Activated T-helper 1 cell treated with anti-CD3 and anti-CD28 coated beads, Interleukin-2, amount 50 U/mL, for 16 hours (primary cell): ENCODE measurements around the gene SYT15.
"Not testable (repeated sequence)": the region's sequence is repeated elsewhere in the genome, so short reads cannot be mapped to it uniquely, and the experiment has no call there.

Experiments used
- DNase-seq, 2 donors: peaks; one replicate each; pipeline ENCODE4 v3.0.0-alpha.2; 2020; ENCODE audit warnings: low read depth in 1 of 2, low spot score in 1 of 2

The SYT15 gene

DNA sequence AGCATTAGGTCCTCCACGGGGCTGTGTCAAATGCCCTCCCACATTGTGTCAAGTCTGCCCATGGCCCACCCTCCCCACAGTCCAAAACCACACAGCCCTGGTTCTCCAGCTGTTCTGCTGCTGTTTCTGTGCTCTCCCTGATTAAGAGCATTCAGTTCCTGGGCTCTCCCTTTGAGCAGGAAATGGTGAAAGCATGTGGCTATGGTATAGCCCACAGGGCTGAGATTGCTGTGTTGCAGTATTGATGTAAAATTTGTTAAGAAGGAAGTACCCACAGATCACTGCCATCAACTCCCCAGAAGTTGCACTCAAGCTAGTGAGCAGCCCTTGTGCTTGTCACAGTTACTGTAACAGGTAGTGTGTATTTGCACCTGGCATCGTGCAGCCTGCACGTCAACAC, 9.3 kb downstream of the SYT15 start:
- DNase-seq, result not testable (repeated sequence)

- not testable (repeated sequence) for DNase-seq
These were observed 10.7 kb downstream of the SYT15 start for GRCh38 chr10:46589589-46589988.

DNA sequence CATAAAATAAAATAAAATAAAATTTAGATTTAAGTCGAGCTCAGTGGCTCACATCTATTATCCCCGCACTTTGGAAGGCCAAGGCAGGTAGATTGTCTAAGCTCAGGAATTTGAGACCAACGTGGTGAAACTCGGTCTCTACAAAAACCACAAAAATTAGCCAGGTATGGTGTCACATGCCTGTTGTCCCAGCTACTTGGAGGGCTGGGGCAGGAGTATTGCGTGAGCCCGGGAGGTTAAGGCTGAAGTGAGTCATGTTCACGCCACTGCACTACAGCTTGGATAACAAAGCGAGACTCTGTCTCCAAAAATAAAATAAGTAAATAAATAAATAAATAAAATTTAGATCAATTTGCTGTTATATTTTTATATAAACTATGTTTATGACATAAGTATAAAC, 12.1 kb downstream of the SYT15 start:
- not testable (repeated sequence) for DNase-seq

GRCh38 chr10:46593307-46593706, 14.4 kb downstream of the SYT15 start:
- not testable (repeated sequence) for DNase-seq

GRCh38 chr10:46594453-46595063, 15.6 kb downstream of the SYT15 start:
- not testable (repeated sequence) for DNase-seq

DNA sequence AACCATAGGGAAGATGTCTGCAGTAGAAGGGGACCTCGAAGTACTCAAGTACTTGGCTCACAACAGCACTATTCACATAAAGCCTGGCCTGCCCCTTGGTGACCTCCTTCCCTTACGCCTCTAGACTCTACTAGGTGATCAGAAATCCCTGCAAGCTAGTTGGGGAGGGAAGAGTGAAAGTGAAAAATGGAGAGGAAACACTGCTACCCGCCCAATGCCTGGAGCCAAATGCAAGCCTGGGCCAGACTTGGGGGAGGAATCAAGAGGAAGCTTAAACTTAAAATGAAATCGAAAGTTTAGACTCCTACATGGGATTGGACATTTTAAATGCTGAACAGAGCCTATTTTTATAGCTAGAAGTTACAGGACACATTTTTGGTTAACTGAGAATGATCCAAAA, 17.6 kb downstream of the SYT15 start:
- DNase-seq, result not testable (repeated sequence)

GRCh38 chr10:46597616-46598246, 18.8 kb downstream of the SYT15 start:
- not testable (repeated sequence) for DNase-seq

GRCh38 chr10:46600516-46600915, 21.6 kb downstream of the SYT15 start:
- not testable (repeated sequence) for DNase-seq

DNA sequence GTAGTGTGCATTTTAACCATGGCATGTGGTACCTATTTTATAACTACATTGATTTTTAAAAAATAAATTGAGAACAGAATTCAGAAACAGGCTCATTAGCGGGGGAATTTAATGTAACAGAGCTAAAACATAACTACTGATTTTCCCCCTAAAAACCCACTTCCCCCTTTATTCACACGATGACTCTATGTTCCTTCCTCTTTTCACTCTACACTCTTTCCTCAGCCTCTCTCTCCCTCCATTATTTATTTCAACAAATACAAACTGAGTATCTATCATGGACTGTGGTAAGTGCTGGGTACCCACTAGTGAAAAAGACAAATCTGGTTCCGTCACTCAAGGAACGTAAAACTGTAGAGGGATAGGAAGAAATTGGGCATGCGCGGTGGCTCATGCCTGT, 36.6 kb downstream of the SYT15 start:
- DNase-seq, result not testable (repeated sequence)

GRCh38 chr10:46616227-46616626, 37.3 kb downstream of the SYT15 start:
- DNase-seq, result not testable (repeated sequence)

- not testable (repeated sequence) for DNase-seq
These were observed 38.2 kb downstream of the SYT15 start for GRCh38 chr10:46617134-46617533.

- DNase-seq, result not testable (repeated sequence)
These were observed 39.0 kb downstream of the SYT15 start for GRCh38 chr10:46617913-46618312.

DNA sequence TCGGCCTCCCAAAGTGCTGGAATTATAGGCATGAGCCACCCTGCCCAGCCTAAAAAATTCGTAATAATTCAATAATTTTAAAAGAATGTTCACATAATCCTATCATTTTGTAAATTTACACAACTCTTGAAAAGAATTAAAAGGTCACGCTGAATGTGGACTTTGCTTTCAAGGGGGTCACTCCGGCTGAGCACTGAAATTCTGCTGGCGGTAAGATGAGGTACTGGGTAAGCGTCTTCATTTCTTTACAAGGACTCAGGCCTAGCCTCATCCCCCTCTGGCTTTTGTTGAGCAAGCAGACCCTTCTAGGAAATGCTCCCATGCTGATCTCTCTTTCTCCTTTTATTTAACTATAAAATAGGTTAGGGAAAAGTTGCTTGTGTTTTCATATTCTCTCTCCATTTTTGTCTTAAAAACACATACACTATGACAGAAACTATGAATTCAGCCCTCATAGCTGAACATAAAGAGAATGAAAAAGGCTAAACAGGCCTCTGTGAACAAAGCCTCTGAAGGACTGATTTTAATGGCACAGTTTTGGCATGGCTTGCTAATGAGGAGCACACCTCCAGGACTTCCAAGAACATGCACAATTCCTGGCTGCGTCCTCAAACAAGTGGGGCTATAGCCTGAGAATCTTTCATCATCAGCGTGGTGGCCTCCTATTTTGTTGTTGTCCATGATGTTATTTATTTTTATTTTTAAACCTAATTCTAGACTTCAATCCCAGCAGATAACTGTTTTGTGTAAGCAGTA, 45.1 kb downstream of the SYT15 start:
- DNase-seq, result not testable (repeated sequence)

DNA sequence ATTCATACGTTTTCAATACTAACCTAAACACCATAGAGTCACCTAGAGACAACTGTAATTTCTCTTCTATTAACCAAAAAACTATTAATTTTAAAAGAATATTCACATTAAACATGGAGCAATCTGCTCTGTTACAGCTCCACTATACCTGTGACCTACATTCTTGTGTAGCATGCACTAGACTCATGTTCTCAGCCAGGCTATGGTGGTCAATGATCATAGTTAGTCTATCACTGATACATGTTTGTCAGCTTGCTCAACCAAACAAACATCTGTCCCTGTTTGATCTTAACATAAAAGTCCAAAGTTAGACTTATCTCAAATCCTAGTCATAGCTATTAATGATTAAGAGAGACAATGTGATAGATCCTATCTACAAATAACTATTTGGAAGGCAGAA, 50.9 kb downstream of the SYT15 start:
- not testable (repeated sequence) for DNase-seq

GRCh38 chr10:46630816-46631215, 51.9 kb downstream of the SYT15 start:
- DNase-seq, result not testable (repeated sequence)

GRCh38 chr10:46631683-46632082, 52.8 kb downstream of the SYT15 start:
- DNase-seq, result not testable (repeated sequence)

GRCh38 chr10:46634698-46635097, 55.8 kb downstream of the SYT15 start:
- not testable (repeated sequence) for DNase-seq

DNA sequence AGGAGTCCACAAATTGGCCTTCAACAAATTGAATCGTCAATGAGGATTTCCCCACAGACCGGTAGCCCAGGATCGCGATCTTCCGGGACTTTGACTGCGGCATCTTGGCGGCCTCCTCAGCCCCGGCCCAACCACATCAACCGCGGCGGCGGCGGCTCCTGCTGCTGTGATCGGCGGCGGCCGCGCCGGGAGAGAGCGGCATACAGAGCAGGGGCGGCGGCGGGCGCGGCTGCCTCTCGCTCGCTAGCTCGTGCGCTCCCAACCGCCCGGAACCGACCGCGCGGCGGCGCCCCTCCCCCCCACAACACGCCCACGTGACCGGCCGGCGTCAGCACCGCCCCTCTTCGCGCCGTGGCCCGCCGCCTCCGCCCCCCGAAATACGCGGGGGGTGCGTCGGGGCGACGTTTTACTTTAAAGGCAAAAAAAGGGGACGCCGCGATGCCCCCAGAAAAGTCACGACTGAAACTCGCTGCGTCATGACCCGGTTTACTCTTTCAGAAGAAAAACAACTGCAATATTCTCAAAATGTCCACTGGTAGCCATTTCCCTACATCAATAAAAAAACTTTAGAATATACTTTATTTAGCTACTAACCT, 56.5 kb downstream of the SYT15 start:
- DNase-seq, result not testable (repeated sequence)

- DNase-seq, result not testable (repeated sequence)
These were observed 61.1 kb downstream of the SYT15 start for GRCh38 chr10:46640005-46640404.
